ENCODE results near the gene YAP1. TPM values are rescaled to one million over a fixed set of nuclear protein-coding genes. Genes with fewer than 3 reads are reported as not detected.

Gene YAP1
- total and polyA plus RNA-seq, 2 of the 4 experiments (the other 2 are of a cell fraction) = 121 to 251 TPM

DNA sequence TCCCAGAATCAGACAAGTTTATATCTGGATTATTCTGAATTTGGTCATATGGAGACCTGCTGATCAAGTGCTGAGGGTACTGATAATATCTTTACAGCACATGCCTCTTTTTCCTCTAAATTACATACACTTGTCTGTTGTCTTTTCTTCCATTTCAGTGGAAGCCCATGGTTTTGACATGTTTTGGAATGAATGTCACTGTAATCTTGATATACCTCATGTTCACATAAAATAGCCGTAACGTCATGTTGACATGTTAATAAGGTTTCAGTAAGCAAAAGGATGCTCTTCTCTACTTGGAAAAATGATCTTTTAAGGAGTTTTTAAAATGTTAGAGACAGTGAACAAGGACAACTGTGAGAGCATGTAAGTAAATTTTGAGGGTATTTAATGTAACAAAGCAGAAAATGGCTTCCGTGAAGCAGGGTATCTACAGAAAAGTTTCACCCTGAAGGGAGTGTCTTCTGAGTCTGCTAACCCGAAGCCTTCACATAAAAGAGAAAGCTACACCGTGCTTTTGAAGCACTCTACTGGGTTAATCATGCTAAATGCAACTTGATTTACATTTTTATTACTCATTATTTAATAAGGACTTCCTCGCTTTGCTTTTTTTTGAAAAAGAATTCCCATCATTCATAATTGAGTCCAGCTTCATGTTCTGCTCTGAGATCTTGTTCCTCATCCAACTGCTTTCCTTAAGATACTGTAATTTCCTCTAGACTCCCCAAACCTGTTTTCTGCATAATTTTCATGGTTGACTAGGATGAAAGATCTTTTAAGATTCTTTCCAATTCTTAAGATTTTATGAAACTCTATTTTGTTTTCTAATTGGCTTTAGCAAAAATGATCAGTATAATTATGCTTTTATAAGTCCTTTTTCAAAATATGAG is 56.2 kb downstream of the YAP1 start:
- dilution Hi-C loops (cut with HindIII; ENCODE audit: low sequenced_read_pairs, unreplicated experiment) = no loop called here
- Histone ChIP-seq H2BK20ac (ENCODE audit: low read depth, low read length) (no peak overlapping the region), H4K91ac (ENCODE audit: insufficient read depth, low read depth, low read length) (no peak overlapping the region), H4K5ac (ENCODE audit: low read depth, low read length) (no peak overlapping the region), H2BK5ac (ENCODE audit: low read depth, low read length, poor library complexity, severe bottlenecking) (no peak overlapping the region), H4K8ac (ENCODE audit: low read depth in 2 of 2, low read length in 2 of 2) (no peak overlapping the region), H2AK5ac (ENCODE audit: low read depth, low read length) (no peak overlapping the region), H3K4me1 (ENCODE audit: control insufficient read depth, insufficient read depth, low read length) (peaks cover 13% of the 10 kb centered on the region), H3K14ac (replicated peaks; ENCODE audit: low read depth, low read length) (no peak overlapping the region), H3K9me1 (ENCODE audit: insufficient read depth, low read length) (peaks cover 16% of the 10 kb centered on the region), H3K4me2 (ENCODE audit: low read depth, low read length) (no peak overlapping the region), H2BK120ac (ENCODE audit: low read depth, low read length) (no peak overlapping the region), H4K20me1 (ENCODE audit: insufficient read depth, low read length) (peaks cover 11% of the 10 kb centered on the region; the same call in 1 of the 2 replicates), H3K18ac (ENCODE audit: low read depth, low read length) (no peak overlapping the region), H3K27ac (ENCODE audit: insufficient read depth, low read length) (no peak overlapping the region), H3K4ac (ENCODE audit: low read depth, low read length) (no peak overlapping the region), H3K79me1 (ENCODE audit: low read depth in 1 of 2, low read length in 2 of 2) (peaks cover 20 to 60% of the 10 kb centered on the region in 2 experiments), H2AK9ac (replicated peaks; ENCODE audit: low read depth, low read length, poor library complexity) (no peak overlapping the region), H3K27me3 (ENCODE audit: control insufficient read depth, insufficient read depth, low read length) (no peaks in the 10 kb centered on the region), H3K9me3 (ENCODE audit: control insufficient read depth, insufficient read depth, low read length) (no peaks in the 10 kb centered on the region), H2BK15ac (ENCODE audit: low read depth, low read length) (no peak overlapping the region), H3K9ac (ENCODE audit: low read depth, low read length) (no peak overlapping the region), H2AFZ (replicated peaks; ENCODE audit: low read length, poor library complexity) (no peak overlapping the region), H3K23ac (ENCODE audit: low read depth, low read length) (no peak overlapping the region), H3K36me3 (ENCODE audit: control insufficient read depth, insufficient read depth, low read length) (peaks cover 16% of the 10 kb centered on the region), H3K56ac (ENCODE audit: extremely low read depth, insufficient read depth, low read length) (no peak overlapping the region), H3K4me3 (ENCODE audit: insufficient read depth, low read depth, low read length) (no peak overlapping the region)
- ChIA-PET POLR2A (ENCODE audit: unreplicated experiment) (no interaction called here), CTCF (no interaction called here)
- ATAC-seq (ENCODE audit: low read depth) (no peak), DNase-seq (no peak)
- WGBS, 2 experiments (ENCODE audit: extremely low coverage in 2 of 2, insufficient read length in 1 of 2) = 100% methylated on average over 1 of the region's 6 CpGs; no CpG with 5 or more reads in 1 of the 2 experiments
- no TSS peak for BruUV-seq (replicated peaks)
- intact Hi-C loops (cut with micrococcal nuclease) = no loop called here
- in situ Hi-C loops (cut with MboI; ENCODE audit: low sequenced_read_pairs) = no loop called here
- no peak for TF ChIP-seq BHLHE40 (IDR thresholded peaks at IDR 0.05; ENCODE audit: low read depth, low read length)
- no peak for TF ChIP-seq CHD1 (IDR thresholded peaks at IDR 0.05; ENCODE audit: low read depth, low read length)
- TF ChIP-seq NFE2L2 (IDR thresholded peaks at IDR 0.05; ENCODE audit: low read depth, low read length) = no peak
- TF ChIP-seq MXI1 (IDR thresholded peaks at IDR 0.05; ENCODE audit: borderline replicate concordance, low read depth, low read length) = no peak
- TF ChIP-seq, protein P1, sequence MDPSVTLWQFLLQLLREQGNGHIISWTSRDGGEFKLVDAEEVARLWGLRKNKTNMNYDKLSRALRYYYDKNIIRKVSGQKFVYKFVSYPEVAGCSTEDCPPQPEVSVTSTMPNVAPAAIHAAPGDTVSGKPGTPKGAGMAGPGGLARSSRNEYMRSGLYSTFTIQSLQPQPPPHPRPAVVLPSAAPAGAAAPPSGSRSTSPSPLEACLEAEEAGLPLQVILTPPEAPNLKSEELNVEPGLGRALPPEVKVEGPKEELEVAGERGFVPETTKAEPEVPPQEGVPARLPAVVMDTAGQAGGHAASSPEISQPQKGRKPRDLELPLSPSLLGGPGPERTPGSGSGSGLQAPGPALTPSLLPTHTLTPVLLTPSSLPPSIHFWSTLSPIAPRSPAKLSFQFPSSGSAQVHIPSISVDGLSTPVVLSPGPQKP (IDR thresholded peaks at IDR 0.05; ENCODE audit: borderline replicate concordance, low read depth, low read length) = no peak
- TF ChIP-seq MAZ (IDR thresholded peaks at IDR 0.05; ENCODE audit: borderline replicate concordance, low read depth, low read length) = no peak
- TF ChIP-seq, protein P2, sequence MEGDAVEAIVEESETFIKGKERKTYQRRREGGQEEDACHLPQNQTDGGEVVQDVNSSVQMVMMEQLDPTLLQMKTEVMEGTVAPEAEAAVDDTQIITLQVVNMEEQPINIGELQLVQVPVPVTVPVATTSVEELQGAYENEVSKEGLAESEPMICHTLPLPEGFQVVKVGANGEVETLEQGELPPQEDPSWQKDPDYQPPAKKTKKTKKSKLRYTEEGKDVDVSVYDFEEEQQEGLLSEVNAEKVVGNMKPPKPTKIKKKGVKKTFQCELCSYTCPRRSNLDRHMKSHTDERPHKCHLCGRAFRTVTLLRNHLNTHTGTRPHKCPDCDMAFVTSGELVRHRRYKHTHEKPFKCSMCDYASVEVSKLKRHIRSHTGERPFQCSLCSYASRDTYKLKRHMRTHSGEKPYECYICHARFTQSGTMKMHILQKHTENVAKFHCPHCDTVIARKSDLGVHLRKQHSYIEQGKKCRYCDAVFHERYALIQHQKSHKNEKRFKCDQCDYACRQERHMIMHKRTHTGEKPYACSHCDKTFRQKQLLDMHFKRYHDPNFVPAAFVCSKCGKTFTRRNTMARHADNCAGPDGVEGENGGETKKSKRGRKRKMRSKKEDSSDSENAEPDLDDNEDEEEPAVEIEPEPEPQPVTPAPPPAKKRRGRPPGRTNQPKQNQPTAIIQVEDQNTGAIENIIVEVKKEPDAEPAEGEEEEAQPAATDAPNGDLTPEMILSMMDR (conservative IDR thresholded peaks at IDR 0.05; ENCODE audit: low read depth, low read length) = no peak
- TF ChIP-seq POLR2A (IDR thresholded peaks at IDR 0.05; ENCODE audit: low read depth, low read length) = no peak
- TF ChIP-seq, protein P3, sequence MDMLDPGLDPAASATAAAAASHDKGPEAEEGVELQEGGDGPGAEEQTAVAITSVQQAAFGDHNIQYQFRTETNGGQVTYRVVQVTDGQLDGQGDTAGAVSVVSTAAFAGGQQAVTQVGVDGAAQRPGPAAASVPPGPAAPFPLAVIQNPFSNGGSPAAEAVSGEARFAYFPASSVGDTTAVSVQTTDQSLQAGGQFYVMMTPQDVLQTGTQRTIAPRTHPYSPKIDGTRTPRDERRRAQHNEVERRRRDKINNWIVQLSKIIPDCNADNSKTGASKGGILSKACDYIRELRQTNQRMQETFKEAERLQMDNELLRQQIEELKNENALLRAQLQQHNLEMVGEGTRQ (IDR thresholded peaks at IDR 0.05; ENCODE audit: low read depth, low read length) = no peak
- no peak for TF ChIP-seq RAD21 (IDR thresholded peaks at IDR 0.05; ENCODE audit: low read length)
- no peak for TF ChIP-seq SMC3 (IDR thresholded peaks at IDR 0.05; ENCODE audit: low read depth, low read length)
- TF ChIP-seq FOS (IDR thresholded peaks at IDR 0.05; ENCODE audit: low read depth, low read length) = no peak
- no peak for TF ChIP-seq MAFK (IDR thresholded peaks at IDR 0.05; ENCODE audit: low read depth, low read length)
- no peak for TF ChIP-seq CEBPB (IDR thresholded peaks at IDR 0.05; ENCODE audit: low read depth, low read length)
- no peak for TF ChIP-seq RCOR1 (IDR thresholded peaks at IDR 0.05; ENCODE audit: insufficient replicate concordance, low read length)
